ENCODE measurements around the gene TMA7B. TPM values are rescaled to one million over a fixed set of nuclear protein-coding genes. Genes with fewer than 3 reads are reported as not detected.

TMA7B gene
- total and polyA plus RNA-seq, 10 of the 15 experiments (the other 5 are each of a cell fraction or from before 2014, with no cell fraction given) = 0.33 to 2.9 (median 1.8) TPM

DNA sequence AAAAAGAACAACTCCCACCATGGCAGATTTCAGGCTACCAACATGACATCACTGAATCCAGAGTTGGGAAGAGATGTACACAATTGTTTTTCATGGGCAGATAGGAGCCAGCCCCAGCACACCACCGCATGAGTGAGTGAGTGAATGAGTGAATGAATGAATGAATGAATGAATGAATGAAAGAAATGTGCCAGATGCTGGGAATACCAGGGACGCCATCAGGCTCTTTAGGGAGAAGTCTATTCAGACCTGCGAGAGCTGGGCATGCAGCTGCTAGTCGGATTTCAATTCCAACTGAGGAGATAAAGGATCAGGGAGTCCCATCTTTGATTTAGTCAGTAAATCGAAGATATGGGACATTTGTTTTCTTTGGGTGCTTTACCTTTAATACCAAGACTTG lies 19.3 kb downstream of the TMA7B start:
- no peak for FAIRE-seq

DNA sequence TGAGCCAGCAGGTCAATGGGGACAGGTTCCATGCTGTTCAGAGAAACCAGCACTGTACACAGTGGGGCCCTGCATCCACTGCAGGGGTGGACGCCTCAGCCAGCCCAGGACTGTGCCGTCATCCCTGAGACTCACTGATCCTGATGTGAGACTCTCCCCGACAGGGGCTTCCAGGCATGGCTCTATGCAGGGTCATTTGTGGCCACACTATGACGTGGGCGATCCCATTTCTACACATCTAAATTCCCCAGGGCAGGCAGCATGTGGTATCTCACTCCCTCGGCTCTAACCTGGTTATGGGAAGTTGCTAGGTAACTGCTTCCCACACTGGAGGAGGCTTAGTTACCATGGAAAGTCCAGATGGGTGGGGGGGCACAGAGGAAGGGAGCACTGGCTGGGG lies 20.4 kb downstream of the TMA7B start:
- DNase-seq (ENCODE audit: low read depth, low spot score) = no peak
- no peak overlapping the region for H2AFZ ChIP-seq (ENCODE audit: control insufficient read depth, low read depth, low read length)
- BruUV-seq (replicated peaks) = no TSS peak
- ChIA-PET RAD21 (ENCODE audit: unreplicated experiment) (no interaction called here), POLR2A (no interaction called here), CTCF (interaction anchor here (0.7 kb wide), 1 partner anchor 15 kb away, joined by 3 read pairs; no protein-coding TSS in a partner anchor), SMC1A (ENCODE audit: uncharacterized antibody, unreplicated experiment) (no interaction called here)
- in situ Hi-C loops (cut with MboI) (no loop called here), intact Hi-C loops (cut with micrococcal nuclease; ENCODE audit: unreplicated experiment) (no loop called here)
- FAIRE-seq = no peak
- TF ChIP-seq RUNX3 (IDR thresholded peaks at IDR 0.05; ENCODE audit: low read length) (no peak), POLR2A (IDR thresholded peaks at IDR 0.05; ENCODE audit: low read depth, low read length) (0 out of 2 replicates have a peak, but pooled peaks have one; percentile 15)
- TF ChIP-seq, protein P1, sequence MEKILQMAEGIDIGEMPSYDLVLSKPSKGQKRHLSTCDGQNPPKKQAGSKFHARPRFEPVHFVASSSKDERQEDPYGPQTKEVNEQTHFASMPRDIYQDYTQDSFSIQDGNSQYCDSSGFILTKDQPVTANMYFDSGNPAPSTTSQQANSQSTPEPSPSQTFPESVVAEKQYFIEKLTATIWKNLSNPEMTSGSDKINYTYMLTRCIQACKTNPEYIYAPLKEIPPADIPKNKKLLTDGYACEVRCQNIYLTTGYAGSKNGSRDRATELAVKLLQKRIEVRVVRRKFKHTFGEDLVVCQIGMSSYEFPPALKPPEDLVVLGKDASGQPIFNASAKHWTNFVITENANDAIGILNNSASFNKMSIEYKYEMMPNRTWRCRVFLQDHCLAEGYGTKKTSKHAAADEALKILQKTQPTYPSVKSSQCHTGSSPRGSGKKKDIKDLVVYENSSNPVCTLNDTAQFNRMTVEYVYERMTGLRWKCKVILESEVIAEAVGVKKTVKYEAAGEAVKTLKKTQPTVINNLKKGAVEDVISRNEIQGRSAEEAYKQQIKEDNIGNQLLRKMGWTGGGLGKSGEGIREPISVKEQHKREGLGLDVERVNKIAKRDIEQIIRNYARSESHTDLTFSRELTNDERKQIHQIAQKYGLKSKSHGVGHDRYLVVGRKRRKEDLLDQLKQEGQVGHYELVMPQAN (conservative IDR thresholded peaks at IDR 0.05) = no peak
- no peak overlapping the region for H3K4me3 ChIP-seq
- H4K20me1 ChIP-seq (ENCODE audit: control insufficient read depth, insufficient read depth) = no peaks in the 10 kb centered on the region
- no peak overlapping the region for H3K27ac ChIP-seq (ENCODE audit: control insufficient read depth, insufficient read depth)
- H3K36me3 ChIP-seq (ENCODE audit: control insufficient read depth in 2 of 2, insufficient read depth in 2 of 2, low read length in 1 of 2) = no peaks in the 10 kb centered on the region; a peak in 1 of 4 replicates
- H3K4me1 ChIP-seq (ENCODE audit: control insufficient read depth, insufficient read depth, low read length) = peaks cover 7% of the 10 kb centered on the region
- WGBS (ENCODE audit: insufficient coverage, insufficient replicate concordance, low lambda C conversion rate, missing lambda C conversion rate) = 34% methylated on average over 6 of the region's 6 CpGs
- no peak overlapping the region for H3K4me2 ChIP-seq (ENCODE audit: control insufficient read depth, insufficient read depth)
- ATAC-seq = peak; percentile 17; the same call in 2 of the 3 replicates
- no peaks in the 10 kb centered on the region for H3K27me3 ChIP-seq (replicated peaks in 1 of 2; ENCODE audit: control insufficient read depth in 2 of 2, insufficient read depth in 2 of 2, low read length in 1 of 2)
- no peaks in the 10 kb centered on the region for H3K79me2 ChIP-seq (ENCODE audit: control insufficient read depth, insufficient read depth, low read length)
- no peak overlapping the region for H3K9ac ChIP-seq (ENCODE audit: control insufficient read depth, insufficient read depth, low read length)
- no peaks in the 10 kb centered on the region for H3K9me3 ChIP-seq (replicated peaks; ENCODE audit: control insufficient read depth, insufficient read depth, low read length)

More for the DNA sequence above, 19.3 kb downstream of the TMA7B start:
- BruUV-seq (replicated peaks) = no TSS peak
- TF ChIP-seq ZNF24 (IDR thresholded peaks at IDR 0.05) (peak; percentile 96), TCF12 (IDR thresholded peaks at IDR 0.05; ENCODE audit: low read depth, low read length) (no peak)
- SMC1A ChIA-PET (ENCODE audit: uncharacterized antibody, unreplicated experiment) = no interaction called here
- no peak overlapping the region for H3K4me2 ChIP-seq (ENCODE audit: control insufficient read depth, insufficient read depth)
- DNase-seq (ENCODE audit: low read depth, low spot score) (no peak), ATAC-seq (no peak)
- H2AFZ ChIP-seq (ENCODE audit: control insufficient read depth, low read depth, low read length) = no peak overlapping the region
- CTCF ChIA-PET = no interaction called here
- H3K4me3 ChIP-seq = no peak overlapping the region
- H3K79me2 ChIP-seq (ENCODE audit: control insufficient read depth, insufficient read depth, low read length) = no peaks in the 10 kb centered on the region
- H3K36me3 ChIP-seq (ENCODE audit: control insufficient read depth in 2 of 2, insufficient read depth in 2 of 2, low read length in 1 of 2) = no peaks in the 10 kb centered on the region; a peak in 1 of 4 replicates
- in situ Hi-C loops (cut with MboI) (no loop called here), intact Hi-C loops (cut with micrococcal nuclease; ENCODE audit: unreplicated experiment) (no loop called here)
- RAD21 ChIA-PET (ENCODE audit: unreplicated experiment) = no interaction called here
- H3K27ac ChIP-seq (ENCODE audit: control insufficient read depth, insufficient read depth) = no peak overlapping the region
- no peaks in the 10 kb centered on the region for H3K27me3 ChIP-seq (replicated peaks in 1 of 2; ENCODE audit: control insufficient read depth in 2 of 2, insufficient read depth in 2 of 2, low read length in 1 of 2)
- H3K9me3 ChIP-seq (replicated peaks; ENCODE audit: control insufficient read depth, insufficient read depth, low read length) = no peaks in the 10 kb centered on the region
- H3K4me1 ChIP-seq (ENCODE audit: control insufficient read depth, insufficient read depth, low read length) = no peaks in the 10 kb centered on the region
- POLR2A ChIA-PET = no interaction called here
- no peaks in the 10 kb centered on the region for H4K20me1 ChIP-seq (ENCODE audit: control insufficient read depth, insufficient read depth)
- WGBS (ENCODE audit: insufficient coverage, insufficient replicate concordance, low lambda C conversion rate, missing lambda C conversion rate) = 51% methylated on average over 5 of the region's 5 CpGs
- H3K9ac ChIP-seq (ENCODE audit: control insufficient read depth, insufficient read depth, low read length) = no peak overlapping the region

Data from GM12878 (cell line).